HS-27A (cell line): ENCODE data around the gene C6orf47.

ENCODE experiments used
- DNase-seq: peaks from one replicate; pipeline ENCODE4 v3.0.0-alpha.2; 2012; ENCODE audit warnings: low read depth, missing footprints

C6orf47 gene

DNA sequence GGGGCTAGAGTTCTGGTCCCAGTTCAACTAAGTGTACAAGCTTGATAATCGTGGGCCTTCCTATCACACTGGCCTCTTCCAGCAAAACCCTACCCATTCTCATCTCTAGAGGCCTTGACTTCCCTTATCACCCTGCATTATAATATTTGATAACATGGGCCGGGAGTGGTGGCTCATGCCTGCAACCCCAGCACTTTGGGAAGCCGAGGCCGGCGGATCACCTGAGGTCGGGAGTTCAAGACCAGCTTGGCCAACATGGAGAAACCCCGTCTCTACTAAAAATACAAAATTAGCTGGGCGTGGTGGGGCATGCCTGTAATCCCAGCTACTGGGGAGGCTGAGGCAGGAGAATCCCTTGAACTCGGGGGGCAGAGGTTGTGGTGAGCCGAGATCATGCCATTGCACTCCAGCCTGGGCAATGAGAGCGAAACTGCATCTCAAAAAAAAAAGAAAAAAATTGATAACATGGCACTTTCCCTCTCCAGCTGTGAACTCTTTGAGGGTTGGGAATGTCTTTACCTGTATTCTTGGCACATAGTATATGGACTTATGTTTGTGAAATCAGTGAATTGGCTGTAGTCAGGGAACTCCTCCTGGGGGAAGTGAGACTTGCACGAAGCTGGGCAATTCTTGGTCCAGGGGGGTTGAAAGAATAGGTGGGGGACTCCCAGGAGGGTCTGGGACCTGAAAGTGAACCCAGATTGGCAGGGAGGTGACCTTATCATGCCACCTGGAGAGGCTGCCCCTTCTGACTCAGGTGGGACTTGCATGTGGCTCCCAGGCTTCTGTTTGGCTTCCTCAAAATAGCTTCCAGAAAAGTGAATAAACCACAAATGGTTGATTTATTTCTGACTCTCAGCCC is 915 bp upstream of the C6orf47 start:
- DNase-seq, result no peak

DNA sequence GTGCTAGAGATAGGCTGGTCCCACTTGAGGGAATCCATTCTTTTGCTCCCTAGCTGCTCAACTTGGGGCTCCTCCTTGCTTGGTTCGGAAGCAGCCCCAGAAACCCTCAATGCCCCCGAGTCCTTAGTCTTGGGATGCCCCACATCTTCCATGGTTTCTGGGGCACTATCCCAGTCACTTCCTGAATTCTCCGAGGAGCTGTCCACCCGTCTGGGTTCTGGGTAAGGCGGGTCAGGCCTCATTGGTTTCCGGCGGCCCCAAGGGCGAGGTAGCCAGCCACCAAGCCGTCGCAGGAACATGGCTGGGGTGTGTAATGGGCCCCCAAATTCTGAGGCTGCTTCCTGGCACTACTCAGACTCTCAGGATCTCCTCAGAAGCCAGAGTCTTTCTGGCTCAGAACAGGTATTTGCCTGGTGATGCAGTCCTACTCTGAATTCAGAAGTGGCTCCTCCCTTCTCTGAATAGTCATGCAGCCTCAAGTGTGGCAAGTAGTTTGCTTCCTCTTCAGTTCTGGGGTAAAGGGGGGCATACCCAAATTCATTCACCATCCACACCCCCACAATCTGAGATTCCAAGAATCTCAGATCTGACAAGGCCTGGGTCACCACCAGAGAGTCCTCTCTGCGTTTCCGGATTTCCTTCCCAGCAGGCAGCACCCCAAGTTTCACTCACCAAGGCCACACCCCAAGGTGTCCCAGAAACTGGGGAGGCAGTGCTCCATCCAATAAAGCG is 763 bp downstream of the C6orf47 start:
- DNase-seq, result no peak

DNA sequence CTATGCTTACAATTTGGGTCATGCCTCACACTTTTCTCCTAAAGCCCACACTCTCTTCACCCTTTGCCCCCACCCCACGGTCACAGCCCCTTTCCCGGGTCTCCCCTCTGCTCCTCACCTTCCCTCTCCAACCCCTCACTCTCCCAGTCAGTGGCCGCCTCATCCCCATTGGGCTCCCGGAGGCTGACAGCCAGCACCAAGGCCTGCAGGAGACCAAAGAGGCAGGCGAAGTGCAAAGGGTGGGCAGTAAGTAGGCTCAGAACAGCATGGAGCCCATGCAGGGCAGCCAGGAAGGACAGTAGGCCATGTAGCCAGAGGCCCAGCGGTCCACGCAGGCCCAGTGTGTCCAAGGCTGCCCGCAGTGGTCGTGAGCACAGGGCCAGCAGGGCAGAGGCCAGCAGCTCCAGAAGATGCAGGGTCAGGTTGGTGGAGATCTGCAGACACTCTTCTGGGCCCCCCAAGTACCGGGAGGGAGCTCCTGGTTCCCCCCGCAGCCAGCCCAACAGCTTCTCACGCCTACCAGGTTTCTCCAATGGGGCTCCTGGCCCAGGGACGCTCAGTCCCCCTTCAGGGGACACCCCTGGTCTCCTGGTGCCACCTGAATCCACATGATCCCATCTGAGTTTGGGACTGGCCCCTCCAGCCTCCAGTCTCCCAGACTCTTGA is 1.5 kb downstream of the C6orf47 start:
- DNase-seq, result no peak

DNA sequence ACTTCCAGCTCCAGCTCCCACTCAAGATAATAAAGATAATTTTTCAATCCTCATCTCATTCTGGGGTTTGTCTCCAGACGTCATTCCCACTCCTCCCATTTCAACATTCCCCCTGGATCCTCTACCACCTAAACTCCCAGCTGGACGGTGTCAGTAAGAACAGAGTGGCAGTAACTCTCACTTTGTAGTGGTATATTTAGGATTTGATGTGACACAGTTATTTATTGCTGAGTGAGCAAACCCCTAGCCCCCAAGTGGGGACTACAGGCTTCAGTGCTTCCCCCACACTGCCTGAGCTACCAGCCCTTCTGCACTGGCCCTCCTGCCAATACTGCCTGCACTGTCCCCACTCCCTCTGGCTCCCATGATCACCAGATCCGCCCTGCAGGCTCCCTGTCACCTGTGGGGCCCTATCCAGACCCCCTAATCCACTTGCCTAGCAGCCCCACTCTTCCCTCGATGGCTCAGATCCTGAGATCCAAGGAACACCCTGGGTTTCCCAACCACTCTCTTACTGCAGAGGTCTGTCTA is 2.4 kb downstream of the C6orf47 start:
- no peak for DNase-seq

DNA sequence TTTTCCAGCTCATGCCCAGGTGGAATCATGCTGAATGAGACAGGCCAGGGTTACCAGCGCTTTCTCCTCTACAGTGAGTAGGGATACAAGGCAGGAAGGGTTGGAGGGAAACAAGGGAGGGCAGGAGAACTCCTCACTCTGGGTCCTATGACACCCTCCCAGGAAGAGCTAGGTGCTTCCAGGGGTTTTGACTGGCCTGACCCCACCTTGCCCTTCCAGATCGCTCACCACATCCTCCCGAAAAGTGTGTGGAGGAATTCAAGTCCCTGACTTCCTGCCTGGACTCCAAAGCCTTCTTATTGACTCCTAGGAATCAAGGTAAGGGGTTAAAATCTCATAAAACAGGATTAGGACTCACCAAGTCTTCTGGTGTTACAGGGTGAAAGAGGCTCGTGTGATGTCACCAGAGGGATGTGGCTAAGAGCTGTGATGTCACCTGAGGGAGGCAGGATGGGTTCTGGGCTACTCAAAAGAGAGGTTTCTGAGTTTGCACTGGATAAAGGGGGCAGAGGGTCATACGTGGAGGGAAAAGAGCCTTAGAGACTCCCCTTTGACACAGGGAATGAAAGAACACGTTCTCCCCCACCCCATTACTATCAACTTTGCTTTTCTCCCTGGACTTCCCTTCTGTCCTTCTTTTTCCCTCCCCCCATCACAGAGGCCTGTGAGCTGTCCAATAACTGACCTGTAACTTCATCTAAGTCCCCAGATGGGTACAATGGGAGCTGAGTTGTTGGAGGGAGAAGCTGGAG is 3.0 kb downstream of the C6orf47 start:
- DNase-seq, result no peak

DNA sequence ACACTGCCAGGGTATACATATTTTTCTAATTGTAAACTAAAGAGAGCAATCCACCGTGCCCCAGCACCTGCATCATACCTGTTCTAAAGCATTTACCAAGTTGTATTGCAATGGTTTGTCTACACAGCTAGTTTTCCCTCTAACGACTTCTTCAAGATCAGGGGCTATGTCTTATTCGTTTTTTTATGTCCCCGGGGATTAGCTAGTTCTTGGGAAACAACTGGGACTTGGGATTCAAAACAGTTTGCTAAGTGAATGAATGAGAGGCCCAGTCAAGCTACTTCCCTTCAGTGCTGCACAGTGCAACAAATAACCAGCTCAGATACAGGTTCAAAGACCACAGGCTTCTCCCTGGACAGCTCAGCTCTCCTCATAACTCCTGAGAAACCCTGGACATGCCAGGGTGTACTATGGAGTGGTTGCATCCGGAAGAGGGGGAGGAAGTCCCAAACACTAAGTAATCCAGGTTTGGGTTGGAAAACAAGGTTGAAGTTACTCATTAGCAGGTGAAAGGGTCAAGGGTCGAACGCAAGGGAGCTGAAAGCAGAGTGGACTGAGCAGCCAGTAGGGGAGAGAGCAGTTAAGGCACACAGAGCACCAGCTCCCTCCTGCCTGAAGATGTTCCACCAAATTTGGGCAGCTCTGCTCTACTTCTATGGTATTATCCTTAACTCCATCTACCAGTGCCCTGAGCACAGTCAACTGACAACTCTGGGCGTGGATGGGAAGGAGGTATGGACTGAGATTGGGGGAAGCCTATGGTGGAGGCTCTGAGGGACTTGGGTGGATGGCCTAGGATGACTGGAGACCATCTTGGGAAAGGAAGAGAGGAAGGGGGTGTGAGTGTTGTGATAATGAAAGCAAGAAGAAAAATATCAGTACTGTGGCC is 5.0 kb downstream of the C6orf47 start, which contains the start of gene APOM:
APOM (plus strand) TSS at position 546 of the 889 bp plus-strand sequence; CDS start at position 619, 73 bp downstream.
- no peak for DNase-seq

DNA sequence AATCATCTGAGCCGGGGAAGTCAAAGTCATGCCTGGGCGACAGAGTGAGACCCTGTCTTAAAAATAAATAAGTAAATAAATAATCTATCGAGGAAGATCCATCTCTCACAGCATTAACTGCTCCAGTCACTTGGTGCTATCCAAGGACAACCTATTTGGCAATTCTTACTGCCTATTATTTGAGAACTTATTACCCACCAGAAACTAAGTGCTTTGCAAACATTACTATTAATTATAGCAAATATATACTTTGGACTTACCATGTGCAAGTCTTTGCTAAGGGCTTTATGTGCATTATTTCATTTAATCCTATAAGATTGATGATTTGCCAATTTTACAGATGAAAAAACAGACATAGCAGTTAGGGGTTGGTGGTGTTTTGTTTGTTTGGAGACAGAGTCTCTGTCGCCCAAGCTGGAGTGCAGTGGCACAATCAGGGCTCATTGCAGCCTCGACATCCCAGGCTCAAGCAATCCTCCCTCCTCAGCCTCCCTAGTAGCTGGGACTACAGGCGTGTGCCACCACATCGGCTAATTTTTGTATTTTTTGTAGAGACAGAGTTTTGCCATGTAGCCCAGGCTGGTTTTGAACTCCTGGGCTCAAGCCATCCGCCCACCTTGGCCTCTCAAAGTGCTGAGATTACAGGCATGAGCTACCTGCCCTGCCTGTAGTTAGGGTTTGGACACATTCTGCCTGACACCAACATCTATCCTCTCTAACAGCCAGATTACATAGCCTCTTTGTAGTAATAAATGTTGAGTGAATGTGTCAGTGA is 5.8 kb downstream of the C6orf47 start:
- no peak for DNase-seq

DNA sequence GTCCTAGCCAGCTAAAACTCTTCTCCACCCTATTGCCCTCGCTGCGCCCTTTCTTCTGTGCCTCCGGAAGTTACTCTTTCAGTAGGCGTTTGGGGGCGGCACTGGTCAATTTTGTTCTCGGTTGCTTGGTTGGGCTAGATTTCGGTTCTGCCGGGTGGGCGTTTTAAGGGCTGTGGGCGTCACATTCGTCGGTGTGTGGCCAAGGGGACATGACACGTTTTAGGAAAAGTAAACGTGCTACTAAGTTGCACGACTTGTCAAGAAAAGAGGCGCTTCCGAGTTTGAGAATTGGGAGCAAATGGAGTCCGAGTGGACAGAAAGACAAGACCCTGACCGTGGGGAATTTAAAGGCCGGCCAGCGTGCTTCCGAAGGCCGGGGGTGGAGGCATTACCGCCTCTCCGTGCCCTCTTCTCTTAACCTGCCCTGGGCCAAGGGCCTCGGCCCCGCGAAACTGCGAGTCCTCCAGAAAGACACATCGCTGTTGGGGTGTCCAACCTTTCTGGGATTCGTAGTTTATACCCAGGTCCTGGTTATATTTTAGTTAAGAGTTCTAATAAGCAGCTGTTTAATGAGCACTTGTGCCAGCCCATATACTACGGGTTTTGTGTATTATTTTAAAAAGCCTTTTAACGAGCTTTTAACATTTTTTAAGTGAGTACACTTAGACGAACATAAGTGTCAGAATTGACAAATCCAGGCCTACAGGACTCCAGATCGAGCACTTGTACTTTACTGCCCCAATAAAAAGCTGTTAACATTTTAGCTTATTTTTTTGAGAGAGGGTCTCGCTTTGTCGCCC is 7.5 kb downstream of the C6orf47 start:
- DNase-seq, result no peak

DNA sequence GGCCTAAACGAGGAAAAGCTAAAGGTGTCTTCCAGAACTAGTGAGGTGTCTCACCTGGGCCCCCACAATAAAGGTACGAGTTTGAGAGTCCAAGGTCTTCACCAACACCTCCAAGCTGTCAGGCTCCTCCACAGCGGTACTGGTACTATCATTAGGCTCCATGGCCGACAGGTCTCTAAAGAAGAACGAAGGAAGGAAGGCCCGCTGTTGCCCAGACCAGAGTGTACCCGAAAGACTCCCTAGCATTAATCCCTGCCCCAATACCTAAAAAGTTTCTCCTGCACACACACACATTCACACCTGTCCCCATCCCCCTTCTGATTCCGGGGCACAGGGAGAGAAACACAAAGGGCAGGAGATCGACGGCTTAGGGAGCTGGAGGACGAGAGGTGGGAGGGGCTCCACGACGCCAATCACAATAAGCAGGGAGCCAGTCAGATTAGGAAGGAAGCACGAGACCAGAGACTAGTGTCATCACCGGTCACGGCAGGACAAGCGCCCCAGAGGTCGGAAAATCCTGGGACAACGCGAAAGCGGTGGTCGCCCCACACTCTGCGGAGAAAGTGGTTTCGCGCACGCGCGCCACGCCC is 8.9 kb downstream of the C6orf47 start:
- DNase-seq, result no peak

DNA sequence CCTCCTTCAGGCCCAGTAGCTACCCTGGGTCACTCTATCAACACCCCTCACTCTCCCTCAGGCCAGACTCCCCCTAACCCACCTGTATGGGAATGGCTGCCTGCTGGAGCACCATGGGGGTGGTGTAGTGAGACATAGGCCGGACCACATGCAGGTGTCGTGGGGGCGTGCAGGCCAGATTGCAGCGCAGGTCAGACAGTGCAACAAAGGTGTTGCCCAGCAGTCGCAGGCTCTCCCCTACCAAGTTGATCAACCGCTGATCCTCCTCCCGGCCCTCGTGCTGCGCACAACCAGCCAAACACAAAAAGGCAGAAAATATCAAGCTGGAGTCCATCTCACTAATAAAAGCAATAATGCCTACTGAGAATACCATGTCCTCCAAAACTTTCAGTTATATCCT is 15.3 kb downstream of the C6orf47 start:
- no peak for DNase-seq

DNA sequence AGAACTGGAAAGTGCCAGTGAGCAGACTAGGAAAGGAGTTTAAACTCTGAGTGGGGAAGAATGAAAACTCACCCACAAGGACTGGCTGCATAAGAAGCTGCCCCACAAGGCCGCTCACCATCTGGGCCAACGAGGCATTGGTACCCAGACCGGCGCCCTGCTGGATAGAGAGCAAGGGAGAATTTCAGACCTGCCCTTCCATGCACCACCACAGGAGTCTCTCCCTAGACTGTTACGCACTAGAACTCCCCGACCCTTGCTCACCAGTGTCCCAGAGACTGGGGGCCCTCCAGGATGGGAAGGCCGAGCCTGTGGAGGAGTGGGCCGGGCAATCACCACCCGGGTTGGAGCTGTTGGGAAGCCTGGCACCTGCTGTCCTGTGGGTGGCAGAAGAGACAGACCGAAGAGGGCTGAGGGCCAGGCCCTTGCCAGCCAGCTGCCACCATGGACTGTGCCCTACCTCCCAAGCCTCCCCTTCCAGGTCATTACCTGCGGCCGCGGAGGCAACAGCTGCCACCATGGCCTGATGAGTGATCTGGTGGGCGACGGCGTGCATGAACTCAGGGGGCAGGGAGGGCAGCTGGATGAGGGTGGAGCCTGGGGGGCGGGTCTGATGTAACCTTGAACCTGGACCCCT is 16.6 kb downstream of the C6orf47 start:
- DNase-seq, result no peak

DNA sequence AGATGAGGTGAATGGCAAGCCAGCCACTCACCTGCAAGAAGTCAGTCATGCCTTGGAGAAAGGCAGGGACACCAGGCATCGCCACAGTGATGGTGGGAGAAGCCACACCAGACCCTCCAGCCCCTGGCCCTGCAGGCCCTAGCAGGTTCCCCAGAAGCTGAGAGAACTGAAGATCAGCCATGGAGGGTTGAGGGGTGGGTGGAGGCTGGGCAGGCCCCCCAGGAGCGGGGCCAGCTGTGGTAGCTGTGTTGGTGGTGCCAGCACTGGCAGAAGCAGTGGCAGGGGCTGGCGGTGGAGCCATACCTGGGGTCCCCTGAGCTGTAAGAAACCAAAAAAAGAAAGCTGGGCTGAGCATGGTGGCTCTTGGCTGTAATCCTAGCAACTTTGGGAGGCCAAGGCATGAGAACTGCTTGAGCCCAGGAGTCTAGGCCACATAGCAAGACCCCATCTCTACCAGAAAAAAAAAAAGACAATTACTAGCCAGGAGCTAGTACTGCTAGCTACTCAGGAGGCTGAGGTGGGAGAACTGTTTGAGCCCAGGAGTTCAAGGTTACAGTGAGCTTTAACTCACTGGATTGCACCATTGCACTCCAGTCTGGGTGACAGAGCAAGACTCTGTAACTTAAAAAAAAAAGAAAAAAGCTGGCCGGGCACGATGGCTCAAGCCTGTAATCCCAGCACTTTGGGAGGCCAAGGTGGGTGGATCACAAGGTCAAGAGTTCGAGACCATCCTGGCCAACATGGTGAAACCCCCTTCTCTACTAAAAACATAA is 17.6 kb downstream of the C6orf47 start:
- no peak for DNase-seq

DNA sequence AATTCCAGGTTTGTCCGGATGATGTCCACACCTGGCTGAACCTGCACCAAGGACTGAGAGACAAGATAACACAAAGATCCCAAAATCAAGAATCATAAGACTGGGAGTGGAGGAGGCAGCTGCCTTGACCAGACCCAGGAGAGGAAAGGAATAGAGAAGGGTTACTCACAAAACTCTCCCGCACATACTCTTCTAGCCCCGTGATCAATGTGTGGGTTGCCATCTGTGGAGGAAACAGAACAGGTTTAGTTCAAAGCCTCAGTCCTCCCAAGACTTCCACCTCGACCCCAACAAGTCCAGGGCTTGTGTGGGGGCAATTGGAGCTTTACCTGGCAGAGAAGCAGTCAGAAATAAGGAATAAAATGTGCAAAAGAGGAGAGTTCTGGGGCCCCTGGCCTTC is 19.2 kb downstream of the C6orf47 start:
- no peak for DNase-seq

DNA sequence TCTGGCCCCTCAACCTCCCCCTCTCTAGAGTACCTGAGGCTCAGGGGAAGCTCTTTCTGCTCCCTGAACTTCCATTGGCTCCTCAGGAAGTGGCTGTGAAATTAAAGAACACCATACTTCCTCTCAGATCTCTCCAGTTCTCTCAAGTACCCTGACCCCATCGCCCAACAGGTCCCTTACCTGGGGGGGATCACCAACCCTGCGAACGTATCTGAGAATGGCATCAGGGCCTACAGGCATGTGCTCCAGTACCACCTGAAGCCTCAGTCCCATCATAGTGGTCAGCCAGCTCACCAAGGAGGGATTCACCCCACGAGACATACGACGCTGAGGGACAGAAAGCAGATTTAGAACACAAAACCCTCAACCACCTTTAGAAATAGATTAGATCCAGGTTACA is 20.0 kb downstream of the C6orf47 start:
- no peak for DNase-seq

DNA sequence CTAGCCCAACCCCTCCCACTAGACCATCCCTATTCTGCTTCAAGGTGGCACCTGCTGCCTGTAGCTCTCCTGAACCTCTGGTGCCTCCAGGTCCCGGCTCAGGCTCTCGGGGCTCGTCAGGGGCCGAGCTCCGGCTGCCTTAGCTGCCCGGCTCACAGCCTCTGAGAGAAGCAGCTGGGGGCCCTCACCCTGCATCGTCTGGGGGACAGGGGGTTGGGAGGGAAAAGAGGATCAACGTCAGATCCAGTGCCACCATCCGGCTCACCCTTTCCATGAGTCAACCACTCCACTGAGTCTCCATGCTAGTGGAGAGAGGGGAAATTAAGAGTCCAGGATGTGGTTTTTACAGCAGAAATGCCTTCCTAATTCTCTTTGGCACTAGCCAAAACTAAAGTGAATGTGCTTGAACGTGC is 21.1 kb downstream of the C6orf47 start:
- DNase-seq, result no peak

DNA sequence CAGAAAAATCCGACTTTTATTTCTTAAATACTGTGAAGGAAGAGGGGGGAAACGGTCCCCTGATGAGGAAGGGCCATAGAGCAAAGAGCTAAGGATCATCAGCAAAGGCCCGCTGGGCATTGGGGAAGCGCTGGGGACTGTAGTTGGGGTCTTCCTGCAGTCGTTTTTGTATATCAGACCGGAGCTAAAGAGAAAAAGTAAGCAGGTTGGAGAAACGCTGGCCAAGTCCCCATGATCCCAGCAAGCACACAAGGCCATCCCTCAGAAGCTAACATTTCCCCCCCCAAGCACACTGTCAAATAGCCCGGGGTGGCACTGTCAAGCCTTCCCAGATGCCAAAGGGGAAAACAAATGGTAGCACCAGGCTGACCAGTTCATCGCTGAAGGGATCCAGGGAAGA is 21.5 kb downstream of the C6orf47 start:
- no peak for DNase-seq
